ENCODE measurements around the gene SPINK8. TPM values are rescaled to one million over a fixed set of nuclear protein-coding genes. Genes with fewer than 3 reads are reported as not detected.
A peak's percentile ranks its signal among the peaks of the same experiment; 100 is the strongest.
"Not testable (repeated sequence)": the region's sequence is repeated elsewhere in the genome, so short reads cannot be mapped to it uniquely, and the experiment has no call there.

Gene SPINK8
- total RNA-seq, 1 donor from 2014 or later = not detected

- Mint-ChIP-seq H3K4me3 (no peak overlapping the region), H3K27ac (no peak overlapping the region), H3K27me3 (ENCODE audit: insufficient read depth, low read depth) (peaks cover 6% of the 10 kb centered on the region), H3K4me1 (peaks cover 14% of the 10 kb centered on the region), H3K36me3 (peaks cover 35% of the 10 kb centered on the region), H3K9me3 (peaks cover 3% of the 10 kb centered on the region)
- Histone ChIP-seq H3K36me3 (no peaks in the 10 kb centered on the region), H3K79me2 (ENCODE audit: low read depth) (no peaks in the 10 kb centered on the region), H3F3A (ENCODE audit: low read depth) (peaks cover 28% of the 10 kb centered on the region), H3K9me3 (ENCODE audit: low read depth) (no peaks in the 10 kb centered on the region), H2AFZ (replicated peaks) (no peak overlapping the region), H3K4me3 (no peak overlapping the region), H3K4me2 (no peak overlapping the region), H3K9ac (no peak overlapping the region), H3K4me1 (peaks cover 23% of the 10 kb centered on the region), H3K27me3 (no peaks in the 10 kb centered on the region), H4K20me1 (ENCODE audit: low read depth) (no peaks in the 10 kb centered on the region), H3K27ac (no peak overlapping the region)
- peak; percentile 79 for DNase-seq (ENCODE audit: low spot score)
- TF ChIP-seq EZH2phosphoT487 (IDR thresholded peaks at IDR 0.05) = no peak
- peak; percentile 80 for TF ChIP-seq CTCF (IDR thresholded peaks at IDR 0.05)
- TF ChIP-seq EZH2 (IDR thresholded peaks at IDR 0.05) = no peak
These were observed 59.8 kb downstream of the SPINK8 start for GRCh38 chr3:48273594-48274211.

GRCh38 chr3:48271763-48272498 is 61.5 kb downstream of the SPINK8 start:
- no peak overlapping the region for H2AFZ ChIP-seq (replicated peaks)
- H3K4me1 ChIP-seq = peaks cover 5% of the 10 kb centered on the region
- H3K4me2 ChIP-seq = no peak overlapping the region
- no peak overlapping the region for H3K4me3 Mint-ChIP-seq
- peaks cover 19% of the 10 kb centered on the region for H3F3A ChIP-seq (ENCODE audit: low read depth)
- H3K4me1 Mint-ChIP-seq = peaks cover 26% of the 10 kb centered on the region
- peaks cover 44% of the 10 kb centered on the region for H3K36me3 Mint-ChIP-seq
- no peak overlapping the region for H3K4me3 ChIP-seq
- no peaks in the 10 kb centered on the region for H3K36me3 ChIP-seq
- H4K20me1 ChIP-seq (ENCODE audit: low read depth) = no peaks in the 10 kb centered on the region
- peaks cover 6% of the 10 kb centered on the region for H3K27me3 Mint-ChIP-seq (ENCODE audit: insufficient read depth, low read depth)
- no peak for DNase-seq (ENCODE audit: low spot score)
- H3K9me3 Mint-ChIP-seq = peaks cover 3% of the 10 kb centered on the region
- no peak overlapping the region for H3K9ac ChIP-seq
- no peaks in the 10 kb centered on the region for H3K79me2 ChIP-seq (ENCODE audit: low read depth)
- H3K9me3 ChIP-seq (ENCODE audit: low read depth) = no peaks in the 10 kb centered on the region
- TF ChIP-seq EZH2 (IDR thresholded peaks at IDR 0.05) (no peak), CTCF (IDR thresholded peaks at IDR 0.05) (no peak), EZH2phosphoT487 (IDR thresholded peaks at IDR 0.05) (no peak)
- no peak overlapping the region for H3K27ac ChIP-seq
- no peaks in the 10 kb centered on the region for H3K27me3 ChIP-seq
- H3K27ac Mint-ChIP-seq = no peak overlapping the region

DNA sequence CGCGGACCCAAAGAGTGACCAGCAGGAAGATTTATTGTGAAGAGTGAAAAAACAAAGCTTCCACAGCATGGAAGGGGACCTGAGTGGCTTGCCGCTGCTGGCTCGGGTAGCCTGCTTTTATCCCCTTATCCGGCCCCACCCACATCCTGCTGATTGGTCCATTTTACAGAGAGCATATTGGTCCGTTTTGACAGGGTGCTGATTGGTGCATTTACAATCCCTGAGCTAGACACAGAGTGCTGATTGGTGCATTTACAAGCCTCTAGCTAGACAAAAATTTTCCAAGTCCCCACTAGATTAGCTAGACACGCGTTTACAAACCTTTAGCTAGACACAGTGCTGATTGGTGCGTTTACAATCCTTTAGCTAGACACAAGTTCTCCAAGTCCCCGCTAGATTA is 62.2 kb downstream of the SPINK8 start:
- H3K4me1 Mint-ChIP-seq = peaks cover 26% of the 10 kb centered on the region
- H2AFZ ChIP-seq (replicated peaks); H3K9ac ChIP-seq; H3K27ac Mint-ChIP-seq; H3K9me3 Mint-ChIP-seq; H3K36me3 ChIP-seq; H3K4me3 Mint-ChIP-seq; H3K4me3 ChIP-seq; H3K4me2 ChIP-seq; H4K20me1 ChIP-seq (ENCODE audit: low read depth); H3K27me3 ChIP-seq; H3K9me3 ChIP-seq (ENCODE audit: low read depth); H3K79me2 ChIP-seq (ENCODE audit: low read depth); H3K4me1 ChIP-seq; H3K27me3 Mint-ChIP-seq (ENCODE audit: insufficient read depth, low read depth); DNase-seq (ENCODE audit: low spot score); H3K27ac ChIP-seq: not testable (repeated sequence)
- peaks cover 19% of the 10 kb centered on the region for H3F3A ChIP-seq (ENCODE audit: low read depth)
- H3K36me3 Mint-ChIP-seq = peaks cover 50% of the 10 kb centered on the region

DNA sequence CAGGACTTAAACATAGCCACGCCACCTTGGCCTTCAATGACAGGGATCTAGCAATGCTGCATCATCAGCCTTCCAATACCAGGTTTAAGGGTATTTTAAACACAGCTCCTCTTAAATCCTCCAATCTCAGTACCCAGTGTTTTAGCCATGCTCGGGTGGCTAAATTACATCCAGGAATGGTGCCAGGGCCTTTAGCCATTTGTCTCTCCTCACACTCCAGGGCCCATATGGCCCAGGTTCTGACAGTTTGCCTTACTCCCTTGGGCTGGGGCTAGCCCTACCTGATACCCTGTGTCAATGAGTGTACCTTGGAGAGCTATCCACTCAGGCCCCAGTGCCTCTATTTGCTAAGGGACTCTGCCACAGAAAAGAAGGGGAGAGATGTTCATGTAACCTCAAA is 63.2 kb downstream of the SPINK8 start:
- H3K27me3 ChIP-seq = no peaks in the 10 kb centered on the region
- no peak overlapping the region for H3K4me2 ChIP-seq
- H3K27ac Mint-ChIP-seq = no peak overlapping the region
- no peak for DNase-seq (ENCODE audit: low spot score)
- H3K9me3 Mint-ChIP-seq = peaks cover 3% of the 10 kb centered on the region
- peaks cover 19% of the 10 kb centered on the region for H3F3A ChIP-seq (ENCODE audit: low read depth)
- H3K9me3 ChIP-seq (ENCODE audit: low read depth) = no peaks in the 10 kb centered on the region
- H3K36me3 Mint-ChIP-seq = peaks cover 54% of the 10 kb centered on the region
- peaks cover 26% of the 10 kb centered on the region for H3K4me1 Mint-ChIP-seq
- no peaks in the 10 kb centered on the region for H3K4me1 ChIP-seq
- no peak overlapping the region for H3K9ac ChIP-seq
- H3K36me3 ChIP-seq = no peaks in the 10 kb centered on the region
- no peak overlapping the region for H3K4me3 ChIP-seq
- H2AFZ ChIP-seq (replicated peaks) = no peak overlapping the region
- H3K4me3 Mint-ChIP-seq = no peak overlapping the region
- H3K79me2 ChIP-seq (ENCODE audit: low read depth) = no peaks in the 10 kb centered on the region
- no peak overlapping the region for H3K27ac ChIP-seq
- no peak for TF ChIP-seq EZH2 (IDR thresholded peaks at IDR 0.05)
- peaks cover 6% of the 10 kb centered on the region for H3K27me3 Mint-ChIP-seq (ENCODE audit: insufficient read depth, low read depth)
- no peaks in the 10 kb centered on the region for H4K20me1 ChIP-seq (ENCODE audit: low read depth)
